ENCODE results near the gene OR8A1. TPM values are rescaled to one million over a fixed set of nuclear protein-coding genes. Genes with fewer than 3 reads are reported as not detected.

The OR8A1 gene
- total and polyA plus RNA-seq, 8 donors: not detected

DNA sequence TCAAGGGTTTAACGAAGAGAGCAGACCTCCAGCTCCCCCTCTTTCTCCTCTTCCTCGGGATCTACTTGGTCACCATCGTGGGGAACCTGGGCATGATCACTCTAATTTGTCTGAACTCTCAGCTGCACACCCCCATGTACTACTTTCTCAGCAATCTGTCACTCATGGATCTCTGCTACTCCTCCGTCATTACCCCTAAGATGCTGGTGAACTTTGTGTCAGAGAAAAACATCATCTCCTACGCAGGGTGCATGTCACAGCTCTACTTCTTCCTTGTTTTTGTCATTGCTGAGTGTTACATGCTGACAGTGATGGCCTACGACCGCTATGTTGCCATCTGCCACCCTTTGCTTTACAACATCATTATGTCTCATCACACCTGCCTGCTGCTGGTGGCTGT, 363 bp downstream of the OR8A1 start:
- peaks cover 0 to 5% (median 0%) of the 10 kb centered on the region in 3 donors for H3K27me3 ChIP-seq
- DNase-seq: no peak
- no peak overlapping the region for H3K27ac ChIP-seq
- H3K9me3 ChIP-seq: no peaks in the 10 kb centered on the region
- TF ChIP-seq POLR2A (IDR thresholded peaks at IDR 0.05) (no peak), EP300 (IDR thresholded peaks at IDR 0.05) (no peak), POLR2AphosphoS5 (IDR thresholded peaks at IDR 0.05) (no peak)
- TF ChIP-seq, protein P1, sequence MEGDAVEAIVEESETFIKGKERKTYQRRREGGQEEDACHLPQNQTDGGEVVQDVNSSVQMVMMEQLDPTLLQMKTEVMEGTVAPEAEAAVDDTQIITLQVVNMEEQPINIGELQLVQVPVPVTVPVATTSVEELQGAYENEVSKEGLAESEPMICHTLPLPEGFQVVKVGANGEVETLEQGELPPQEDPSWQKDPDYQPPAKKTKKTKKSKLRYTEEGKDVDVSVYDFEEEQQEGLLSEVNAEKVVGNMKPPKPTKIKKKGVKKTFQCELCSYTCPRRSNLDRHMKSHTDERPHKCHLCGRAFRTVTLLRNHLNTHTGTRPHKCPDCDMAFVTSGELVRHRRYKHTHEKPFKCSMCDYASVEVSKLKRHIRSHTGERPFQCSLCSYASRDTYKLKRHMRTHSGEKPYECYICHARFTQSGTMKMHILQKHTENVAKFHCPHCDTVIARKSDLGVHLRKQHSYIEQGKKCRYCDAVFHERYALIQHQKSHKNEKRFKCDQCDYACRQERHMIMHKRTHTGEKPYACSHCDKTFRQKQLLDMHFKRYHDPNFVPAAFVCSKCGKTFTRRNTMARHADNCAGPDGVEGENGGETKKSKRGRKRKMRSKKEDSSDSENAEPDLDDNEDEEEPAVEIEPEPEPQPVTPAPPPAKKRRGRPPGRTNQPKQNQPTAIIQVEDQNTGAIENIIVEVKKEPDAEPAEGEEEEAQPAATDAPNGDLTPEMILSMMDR (IDR thresholded peaks at IDR 0.05): no peak
- intact Hi-C loops (cut with DNase I; ENCODE audit: low total_unique reads): no loop called here
- H3K4me1 ChIP-seq: no peaks in the 10 kb centered on the region
- WGBS, 5 donors: 75 to 87% (median 79%) methylated on average over 7 of the region's 7 CpGs
- H3K4me3 ChIP-seq: no peak overlapping the region
- no peaks in the 10 kb centered on the region for H3K36me3 ChIP-seq

DNA sequence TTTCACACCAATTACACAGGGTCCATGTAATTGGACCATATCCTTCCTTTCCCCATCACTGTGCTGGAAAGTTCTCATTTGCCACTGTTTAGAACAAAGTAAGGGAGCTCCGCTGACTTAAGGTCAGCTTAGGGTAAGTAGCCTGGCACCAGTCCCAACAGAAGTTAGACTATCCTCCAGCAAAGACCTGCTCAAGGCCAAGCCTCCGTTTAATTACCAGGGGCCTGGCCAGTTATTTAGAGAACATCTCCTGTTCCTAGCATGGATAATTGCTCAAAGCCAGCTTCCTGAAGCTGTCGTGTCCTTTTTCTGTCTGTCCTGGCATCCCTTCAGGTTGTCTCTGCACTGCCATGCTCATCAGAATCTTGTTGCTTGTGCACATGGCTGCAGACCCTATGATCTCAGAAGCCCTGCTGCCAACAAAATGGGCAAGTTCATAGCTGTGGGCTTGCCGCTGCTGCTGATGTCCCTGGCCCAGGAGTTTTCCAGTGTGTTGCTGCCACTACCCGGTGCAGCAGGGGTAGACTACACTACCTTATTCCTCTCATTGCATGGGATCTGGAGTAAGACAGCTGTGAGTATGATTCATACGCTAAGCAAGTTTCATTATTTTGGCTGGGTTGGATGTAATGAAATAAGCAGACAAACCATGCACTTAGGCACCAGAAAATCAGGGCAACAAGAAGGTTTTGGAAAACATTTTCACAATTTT, 8.1 kb downstream of the OR8A1 start:
- 55 to 72% (median 62%) methylated on average over 6 of the region's 6 CpGs for WGBS, 5 donors
- intact Hi-C loops (cut with DNase I; ENCODE audit: low total_unique reads): no loop called here
- TF ChIP-seq, protein P1 (IDR thresholded peaks at IDR 0.05): no peak
- TF ChIP-seq POLR2AphosphoS5 (IDR thresholded peaks at IDR 0.05): no peak
- TF ChIP-seq POLR2A (IDR thresholded peaks at IDR 0.05): no peak
- no peak for TF ChIP-seq EP300 (IDR thresholded peaks at IDR 0.05)
- H3K4me1 ChIP-seq: no peaks in the 10 kb centered on the region
- no peaks in the 10 kb centered on the region for H3K9me3 ChIP-seq
- no peak overlapping the region for H3K4me3 ChIP-seq
- H3K36me3 ChIP-seq: no peaks in the 10 kb centered on the region
- H3K27ac ChIP-seq: no peak overlapping the region
- H3K27me3 ChIP-seq: no peaks in the 10 kb centered on the region
- DNase-seq: no peak

DNA sequence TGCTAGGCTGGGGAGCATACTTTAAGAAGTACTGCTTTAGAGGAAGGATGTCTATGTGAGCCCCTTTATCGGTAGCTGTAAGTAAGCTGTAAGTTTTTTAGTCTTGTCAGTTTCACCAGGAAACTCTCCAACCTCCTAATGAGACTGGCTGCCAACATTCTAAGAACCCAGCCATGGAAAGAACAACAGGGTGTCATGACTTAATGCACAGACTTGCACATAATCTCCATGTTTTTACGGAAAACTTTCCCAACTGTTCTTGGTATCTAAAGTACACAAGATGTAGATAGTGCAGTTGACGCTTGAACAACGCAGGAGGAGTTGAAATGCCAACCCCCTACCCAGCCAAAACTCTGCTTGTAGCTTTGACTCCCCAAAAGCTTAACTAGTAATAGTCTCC, 9.0 kb downstream of the OR8A1 start:
- TF ChIP-seq, protein P1 (IDR thresholded peaks at IDR 0.05): no peak
- no peak for TF ChIP-seq EP300 (IDR thresholded peaks at IDR 0.05)
- TF ChIP-seq POLR2A (IDR thresholded peaks at IDR 0.05): no peak
- no peak for TF ChIP-seq POLR2AphosphoS5 (IDR thresholded peaks at IDR 0.05)
- intact Hi-C loops (cut with DNase I; ENCODE audit: low total_unique reads): no loop called here
- 33 to 69% (median 49%) methylated on average over 4 of the region's 4 CpGs for WGBS, 5 donors

DNA sequence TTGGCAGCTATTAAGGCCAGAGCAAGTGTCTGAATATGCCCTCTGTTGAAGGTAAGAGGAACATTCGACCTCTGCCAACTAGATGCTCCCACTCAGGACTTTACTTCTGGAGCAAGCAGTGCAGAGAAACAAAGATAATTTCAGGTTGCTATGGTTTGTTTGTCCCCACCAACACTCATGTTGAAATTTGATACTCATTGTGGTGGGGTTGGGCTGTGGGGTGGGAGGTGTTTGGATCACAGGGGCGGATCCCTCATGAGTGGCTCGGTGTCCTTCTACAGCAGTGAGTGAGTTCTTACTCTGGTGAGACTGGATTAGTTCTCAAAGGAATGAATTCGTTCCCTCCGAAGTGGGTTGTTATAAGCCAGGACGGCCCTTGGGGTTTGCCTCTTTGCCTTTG, 12.0 kb downstream of the OR8A1 start:
- H3K4me3 ChIP-seq: no peak overlapping the region
- TF ChIP-seq POLR2AphosphoS5 (IDR thresholded peaks at IDR 0.05) (no peak), POLR2A (IDR thresholded peaks at IDR 0.05) (no peak), EP300 (IDR thresholded peaks at IDR 0.05) (no peak)
- TF ChIP-seq, protein P1 (IDR thresholded peaks at IDR 0.05): no peak
- 57 to 83% (median 78%) methylated on average over 6 of the region's 6 CpGs for WGBS, 5 donors
- H3K27me3 ChIP-seq: no peaks in the 10 kb centered on the region
- DNase-seq: no peak
- no peak overlapping the region for H3K27ac ChIP-seq
- H3K36me3 ChIP-seq: no peaks in the 10 kb centered on the region
- intact Hi-C loops (cut with DNase I; ENCODE audit: low total_unique reads): loop anchor here (10.0 kb wide), 1 partner anchor 167 kb away; no protein-coding TSS in a partner anchor
- H3K9me3 ChIP-seq: no peaks in the 10 kb centered on the region
- no peaks in the 10 kb centered on the region for H3K4me1 ChIP-seq

More for the DNA sequence above, 9.0 kb downstream of the OR8A1 start:
- no peaks in the 10 kb centered on the region for H3K27me3 ChIP-seq
- H3K27ac ChIP-seq: no peak overlapping the region
- H3K36me3 ChIP-seq: no peaks in the 10 kb centered on the region
- no peak for DNase-seq
- H3K9me3 ChIP-seq: no peaks in the 10 kb centered on the region
- H3K4me3 ChIP-seq: no peak overlapping the region
- no peaks in the 10 kb centered on the region for H3K4me1 ChIP-seq

Data from stomach (tissue), 9 donors.